ENCODE data around the gene MAGI1. TPM values are rescaled to one million over a fixed set of nuclear protein-coding genes. Genes with fewer than 3 reads are reported as not detected.
A peak's percentile ranks its signal among the peaks of the same experiment; 100 is the strongest.

Gene MAGI1
- total and polyA plus RNA-seq, 7 donors, result 10.2 to 54.0 (median 29.8) TPM

- DNase-seq, result no peak
- no peak overlapping the region for H3K4me3 ChIP-seq
- peaks cover 0 to 20% (median 13%) of the 10 kb centered on the region in 4 donors for H3K4me1 ChIP-seq
- no peak for TF ChIP-seq CTCF (IDR thresholded peaks at IDR 0.05)
- TF ChIP-seq EP300 (IDR thresholded peaks at IDR 0.05), result no peak
- no peak for TF ChIP-seq POLR2AphosphoS5 (IDR thresholded peaks at IDR 0.05)
- no peak for TF ChIP-seq POLR2A (IDR thresholded peaks at IDR 0.05)
- peak overlapping the region in 1 of 4 donors; percentile 62 for H3K27ac ChIP-seq
- intact Hi-C loops (cut with DNase I), result no loop called here
- 74 to 92% methylated on average over 2 of the region's 2 CpGs for WGBS, 2 donors
- H3K36me3 ChIP-seq, result no peaks in the 10 kb centered on the region
- no peaks in the 10 kb centered on the region for H3K27me3 ChIP-seq
- H3K9me3 ChIP-seq, result no peaks in the 10 kb centered on the region
These were observed 461.8 kb downstream of the MAGI1 start for GRCh38 chr3:65576966-65577365.

GRCh38 chr3:65576228-65576627 is 462.5 kb downstream of the MAGI1 start:
- Histone ChIP-seq H3K27ac (peak overlapping the region in 1 of 4 donors; percentile 62), H3K36me3 (no peaks in the 10 kb centered on the region), H3K4me3 (no peak overlapping the region), H3K27me3 (no peaks in the 10 kb centered on the region), H3K9me3 (no peaks in the 10 kb centered on the region), H3K4me1 (peaks cover 0 to 22% (median 14%) of the 10 kb centered on the region in 4 donors)
- WGBS, 2 donors, result 88 to 91% methylated on average over 6 of the region's 6 CpGs
- intact Hi-C loops (cut with DNase I), result no loop called here
- no peak for DNase-seq
- TF ChIP-seq POLR2AphosphoS5 (IDR thresholded peaks at IDR 0.05) (no peak), EP300 (IDR thresholded peaks at IDR 0.05) (no peak), CTCF (IDR thresholded peaks at IDR 0.05) (no peak), POLR2A (IDR thresholded peaks at IDR 0.05) (no peak)

GRCh38 chr3:65575376-65575840 is 463.3 kb downstream of the MAGI1 start:
- Histone ChIP-seq H3K27ac (no peak overlapping the region), H3K27me3 (no peaks in the 10 kb centered on the region), H3K9me3 (no peaks in the 10 kb centered on the region), H3K4me1 (peaks cover 0 to 22% (median 14%) of the 10 kb centered on the region in 4 donors), H3K4me3 (no peak overlapping the region), H3K36me3 (no peaks in the 10 kb centered on the region)
- intact Hi-C loops (cut with DNase I), result no loop called here
- WGBS, 2 donors, result 75 to 79% methylated on average over 1 of the region's 1 CpG
- no peak for TF ChIP-seq POLR2AphosphoS5 (IDR thresholded peaks at IDR 0.05)
- no peak for TF ChIP-seq POLR2A (IDR thresholded peaks at IDR 0.05)
- no peak for TF ChIP-seq CTCF (IDR thresholded peaks at IDR 0.05)
- TF ChIP-seq EP300 (IDR thresholded peaks at IDR 0.05), result no peak
- no peak for DNase-seq

GRCh38 chr3:65573548-65574116 is 465.1 kb downstream of the MAGI1 start:
- intact Hi-C loops (cut with DNase I), result no loop called here
- H3K27ac ChIP-seq, result no peak overlapping the region
- H3K4me3 ChIP-seq, result no peak overlapping the region
- H3K4me1 ChIP-seq, result peaks cover 0 to 27% (median 18%) of the 10 kb centered on the region in 4 donors
- no peaks in the 10 kb centered on the region for H3K27me3 ChIP-seq
- no peaks in the 10 kb centered on the region for H3K9me3 ChIP-seq
- H3K36me3 ChIP-seq, result no peaks in the 10 kb centered on the region
- TF ChIP-seq POLR2AphosphoS5 (IDR thresholded peaks at IDR 0.05) (no peak), CTCF (IDR thresholded peaks at IDR 0.05) (no peak), POLR2A (IDR thresholded peaks at IDR 0.05) (no peak), EP300 (IDR thresholded peaks at IDR 0.05) (no peak)
- DNase-seq, result no peak
